Measurements from ENCODE around the gene PARP16.

Gene PARP16

GRCh38 chr15:65311760-65312159 is 25.1 kb upstream of the PARP16 start:
- no peak for DNase-seq

- no peak for DNase-seq
Observed at GRCh38 chr15:65310431-65311137, 23.9 kb upstream of the PARP16 start.

GRCh38 chr15:65309882-65310418 is 23.3 kb upstream of the PARP16 start:
- DNase-seq = no peak

- no peak for DNase-seq
Observed at GRCh38 chr15:65307978-65308377, 21.3 kb upstream of the PARP16 start.

- peak in 1 of 3 experiments; percentile 51 for DNase-seq
Observed at GRCh38 chr15:65306551-65306950, 19.9 kb upstream of the PARP16 start.

- no peak for DNase-seq
Observed at GRCh38 chr15:65305776-65306175, 19.1 kb upstream of the PARP16 start.

- no peak for DNase-seq
Observed at GRCh38 chr15:65305150-65305758, 18.6 kb upstream of the PARP16 start.

- DNase-seq = peak; percentile 76 to 100 (median 91)
Observed at GRCh38 chr15:65304381-65305149, 17.9 kb upstream of the PARP16 start, which contains the start of gene RNU5B-1. Gene RNU5B-1, plus strand, starts transcription at chr15:65304677.

- peak; percentile 32 to 86 (median 77) for DNase-seq
Observed at GRCh38 chr15:65303687-65304380, 17.2 kb upstream of the PARP16 start.

DNA sequence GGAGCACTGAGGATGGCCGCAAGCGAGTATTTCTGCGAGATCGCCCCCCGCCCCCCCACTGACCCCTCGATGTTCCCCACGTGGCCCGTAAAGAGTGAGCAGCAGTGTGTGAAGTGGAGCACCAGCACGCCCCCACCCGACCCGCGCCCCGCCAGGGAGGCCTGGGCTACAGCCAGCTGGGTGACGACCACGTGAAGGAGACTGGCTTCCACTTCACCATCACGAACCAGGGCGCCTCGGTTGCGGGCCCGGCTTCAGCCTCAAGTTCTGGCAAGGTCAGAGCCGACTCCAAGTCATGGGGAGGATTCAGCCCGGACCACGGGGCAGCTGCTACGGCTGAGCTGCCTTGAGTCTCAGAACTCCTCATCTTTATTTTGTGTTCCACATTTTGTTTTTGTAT is 15.4 kb upstream of the PARP16 start:
- DNase-seq = no peak

DNA sequence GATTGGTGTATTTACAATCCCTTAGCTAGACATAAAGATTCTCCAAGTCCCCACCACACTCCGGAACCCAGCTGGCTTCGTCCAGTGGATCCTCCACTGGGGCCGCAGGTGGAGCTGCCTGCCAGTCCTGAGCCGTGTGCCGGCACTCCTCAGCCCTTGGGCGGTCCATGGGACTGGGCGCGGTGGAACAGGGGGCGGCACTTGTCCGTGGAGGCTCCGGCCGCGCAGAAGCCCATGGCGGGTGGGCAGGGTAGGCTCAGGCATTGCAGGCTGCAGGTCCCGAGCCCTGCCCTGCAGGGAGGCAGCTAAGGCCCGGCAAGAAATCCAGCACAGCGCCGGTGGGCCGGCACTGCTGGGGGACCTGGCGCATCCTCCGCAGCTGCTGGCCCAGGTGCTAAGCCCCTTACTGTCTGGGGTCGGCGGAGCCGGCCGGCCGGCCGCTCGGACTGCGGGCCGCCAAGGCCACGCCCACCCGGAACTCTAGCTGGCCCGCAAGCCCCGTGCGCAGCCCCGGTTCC is 14.3 kb upstream of the PARP16 start:
- DNase-seq = no peak

DNA sequence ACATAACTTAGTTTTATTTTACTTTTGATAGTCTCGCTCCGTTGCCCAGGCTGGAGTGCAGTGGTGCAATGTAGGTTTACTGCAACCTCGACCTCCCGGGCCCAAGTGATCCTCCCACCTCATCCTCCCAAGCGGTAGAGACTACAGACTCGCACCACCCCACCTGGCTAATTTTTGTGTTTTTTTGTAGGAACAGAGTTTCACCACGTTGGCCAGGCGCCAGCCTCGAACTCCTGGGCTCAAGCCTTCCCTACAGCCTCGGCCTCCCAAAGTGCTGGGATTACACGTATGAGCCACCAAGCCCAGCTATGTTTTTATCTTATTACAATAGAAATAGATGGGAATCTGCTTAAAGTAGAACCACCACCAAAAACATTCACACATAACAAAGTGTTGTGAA is 12.0 kb upstream of the PARP16 start:
- DNase-seq = no peak

- peak in 1 of 3 experiments; percentile 12 for DNase-seq
Observed at GRCh38 chr15:65292938-65293518, 6.3 kb upstream of the PARP16 start.

- no peak for DNase-seq
Observed at GRCh38 chr15:65290228-65290627, 3.5 kb upstream of the PARP16 start.

- no peak for DNase-seq
Observed at GRCh38 chr15:65289261-65289854, 2.7 kb upstream of the PARP16 start.

GRCh38 chr15:65287520-65287855 is 805 bp upstream of the PARP16 start:
- DNase-seq = peak in 2 of 3 experiments; percentile 50 to 72

- peak in 2 of 3 experiments; percentile 33 to 93 for DNase-seq
Observed at GRCh38 chr15:65286069-65286703, 497 bp downstream of the PARP16 start.

- DNase-seq = peak in 1 of 3 experiments; percentile 38
Observed at GRCh38 chr15:65285291-65286068, 1.2 kb downstream of the PARP16 start.

DNA sequence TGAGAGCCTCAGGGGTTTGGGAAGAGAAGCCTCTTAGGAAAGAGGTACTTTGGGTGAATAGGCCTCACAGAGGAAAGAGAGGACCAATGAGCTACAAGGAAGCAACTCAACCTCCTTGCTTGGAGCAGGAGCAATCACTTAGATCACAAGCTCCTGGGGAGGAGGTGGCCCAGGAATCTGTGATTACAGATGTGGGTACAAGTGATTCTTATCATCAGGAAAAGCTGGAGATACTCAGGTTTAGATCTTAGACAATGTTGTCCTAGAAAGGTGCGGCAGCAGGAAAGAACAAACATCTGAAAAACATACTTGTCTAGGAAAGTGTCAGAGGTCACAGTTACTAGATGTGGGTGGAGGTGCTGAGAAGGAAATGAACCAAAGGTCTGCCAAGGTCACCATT is 8.2 kb downstream of the PARP16 start:
- no peak for DNase-seq

DNA sequence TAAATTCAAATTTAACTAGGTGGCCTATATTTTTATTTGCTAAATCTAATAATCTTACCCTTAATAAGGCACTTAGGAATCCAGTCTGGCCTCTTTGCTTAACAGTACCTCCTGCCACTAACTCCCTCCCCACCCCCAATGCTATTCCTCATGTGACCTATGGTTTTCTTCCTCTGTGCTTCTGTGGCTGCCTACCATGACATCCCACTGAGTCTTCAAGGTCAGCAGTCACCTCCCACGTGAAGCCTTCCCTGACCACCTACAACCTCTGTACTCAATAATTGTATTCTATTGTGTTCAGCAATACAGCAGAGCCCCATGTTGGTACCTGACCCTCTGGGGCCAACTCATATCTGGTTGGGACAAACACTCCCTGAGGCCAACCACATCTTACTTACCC is 9.7 kb downstream of the PARP16 start:
- no peak for DNase-seq

DNA sequence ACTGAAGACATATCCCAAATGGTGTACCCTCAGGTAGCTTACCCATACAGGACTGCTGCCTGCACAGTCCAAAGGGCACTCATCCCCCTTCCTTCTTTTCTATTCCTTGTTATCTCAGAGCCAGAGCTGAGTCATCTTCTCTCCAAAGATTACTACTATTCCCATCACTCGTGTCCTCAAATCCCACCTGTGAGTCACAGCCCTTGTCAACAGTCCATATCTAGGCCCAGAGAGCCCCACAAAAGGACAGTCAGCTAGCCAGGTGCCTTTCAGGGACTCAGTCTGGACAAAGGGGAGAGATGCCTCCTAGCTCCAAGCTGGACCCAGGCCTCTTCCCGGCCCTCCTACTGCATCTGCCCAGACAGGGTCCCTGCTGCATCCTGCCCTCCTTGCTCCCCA is 11.0 kb downstream of the PARP16 start:
- DNase-seq = no peak
